SK-N-SH (cell line): Measurements from ENCODE around the gene TEX28.
"Not testable (repeated sequence)": the region's sequence is repeated elsewhere in the genome, so short reads cannot be mapped to it uniquely, and the experiment has no call there.

Experiments
- EP300 ChIP-seq, 2 experiments: IDR thresholded peaks; 2 replicates each; pipeline versions ENCODE4 v1.4.0 to v1.6.1; 2012; ENCODE audit warnings: borderline replicate concordance in 1 of 2, low read depth in 1 of 2, low read length in 1 of 2
- FOXM1 ChIP-seq: IDR thresholded peaks from 2 replicates; pipeline ENCODE4 v1.4.0; 2012; ENCODE audit warnings: low read depth, mild to moderate bottlenecking
- NRF1 ChIP-seq: IDR thresholded peaks from 2 replicates; pipeline ENCODE4 v1.6.1; 2012; ENCODE audit warnings: low read depth, mild to moderate bottlenecking, low read length
- POLR2AphosphoS5 ChIP-seq: IDR thresholded peaks from 2 replicates; pipeline ENCODE4 v1.6.1; 2012; ENCODE audit warnings: low read depth, low read length
- RAD21 ChIP-seq: IDR thresholded peaks from 2 replicates; pipeline ENCODE4 v1.6.1; 2012; ENCODE audit warnings: mild to moderate bottlenecking, low read length
- RFX5 ChIP-seq: IDR thresholded peaks from 2 replicates; pipeline ENCODE4 v1.6.1; 2012; ENCODE audit warnings: mild to moderate bottlenecking, improper control_type of control experiment, low read length
- YY1 ChIP-seq: IDR thresholded peaks from 2 replicates; pipeline ENCODE4 v1.4.0; 2012; ENCODE audit warnings: low read depth, mild to moderate bottlenecking
- TF ChIP-seq, protein P1 (sequence below): fragments of 200-600 bp; sonication (generic); IDR thresholded peaks from 2 replicates; pipeline ENCODE4 v1.6.1; 2017; ENCODE audit warnings: antibody characterized with exemption, mild to moderate bottlenecking, moderate library complexity
- TF ChIP-seq, protein P2 (sequence below): IDR thresholded peaks from 2 replicates; pipeline ENCODE4 v1.4.0; 2012; ENCODE audit warnings: low read depth, borderline replicate concordance
- TF ChIP-seq, protein P3 (sequence below): IDR thresholded peaks from 2 replicates; pipeline ENCODE4 v1.4.0; 2012; ENCODE audit warnings: low read depth
- TF ChIP-seq, protein P4 (sequence below): IDR thresholded peaks from 2 replicates; pipeline ENCODE4 v1.4.0; 2012; ENCODE audit warnings: low read depth, borderline replicate concordance

DNA sequence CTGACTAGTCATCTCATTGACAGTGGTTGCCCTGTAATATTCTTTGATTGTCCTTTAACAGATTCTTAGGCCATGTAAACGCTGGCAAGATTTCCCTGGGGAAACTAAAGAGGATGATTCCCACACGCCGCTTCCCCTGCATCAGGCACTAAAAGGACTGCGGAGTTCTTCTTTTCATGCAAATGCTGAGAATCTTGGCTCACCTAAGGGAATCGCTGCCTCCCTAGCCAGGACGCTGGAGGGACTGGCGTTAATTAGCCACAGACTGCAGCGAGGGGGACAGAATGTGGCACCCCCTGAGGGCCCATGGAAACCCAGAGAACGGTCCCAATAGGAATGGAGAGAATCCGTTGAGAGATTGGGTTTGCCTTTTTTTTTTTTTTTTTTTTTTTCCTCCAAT is 8.5 kb downstream of the TEX28 start:
- TF ChIP-seq, protein P1, sequence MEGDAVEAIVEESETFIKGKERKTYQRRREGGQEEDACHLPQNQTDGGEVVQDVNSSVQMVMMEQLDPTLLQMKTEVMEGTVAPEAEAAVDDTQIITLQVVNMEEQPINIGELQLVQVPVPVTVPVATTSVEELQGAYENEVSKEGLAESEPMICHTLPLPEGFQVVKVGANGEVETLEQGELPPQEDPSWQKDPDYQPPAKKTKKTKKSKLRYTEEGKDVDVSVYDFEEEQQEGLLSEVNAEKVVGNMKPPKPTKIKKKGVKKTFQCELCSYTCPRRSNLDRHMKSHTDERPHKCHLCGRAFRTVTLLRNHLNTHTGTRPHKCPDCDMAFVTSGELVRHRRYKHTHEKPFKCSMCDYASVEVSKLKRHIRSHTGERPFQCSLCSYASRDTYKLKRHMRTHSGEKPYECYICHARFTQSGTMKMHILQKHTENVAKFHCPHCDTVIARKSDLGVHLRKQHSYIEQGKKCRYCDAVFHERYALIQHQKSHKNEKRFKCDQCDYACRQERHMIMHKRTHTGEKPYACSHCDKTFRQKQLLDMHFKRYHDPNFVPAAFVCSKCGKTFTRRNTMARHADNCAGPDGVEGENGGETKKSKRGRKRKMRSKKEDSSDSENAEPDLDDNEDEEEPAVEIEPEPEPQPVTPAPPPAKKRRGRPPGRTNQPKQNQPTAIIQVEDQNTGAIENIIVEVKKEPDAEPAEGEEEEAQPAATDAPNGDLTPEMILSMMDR, result not testable (repeated sequence)
- TF ChIP-seq, protein P2, sequence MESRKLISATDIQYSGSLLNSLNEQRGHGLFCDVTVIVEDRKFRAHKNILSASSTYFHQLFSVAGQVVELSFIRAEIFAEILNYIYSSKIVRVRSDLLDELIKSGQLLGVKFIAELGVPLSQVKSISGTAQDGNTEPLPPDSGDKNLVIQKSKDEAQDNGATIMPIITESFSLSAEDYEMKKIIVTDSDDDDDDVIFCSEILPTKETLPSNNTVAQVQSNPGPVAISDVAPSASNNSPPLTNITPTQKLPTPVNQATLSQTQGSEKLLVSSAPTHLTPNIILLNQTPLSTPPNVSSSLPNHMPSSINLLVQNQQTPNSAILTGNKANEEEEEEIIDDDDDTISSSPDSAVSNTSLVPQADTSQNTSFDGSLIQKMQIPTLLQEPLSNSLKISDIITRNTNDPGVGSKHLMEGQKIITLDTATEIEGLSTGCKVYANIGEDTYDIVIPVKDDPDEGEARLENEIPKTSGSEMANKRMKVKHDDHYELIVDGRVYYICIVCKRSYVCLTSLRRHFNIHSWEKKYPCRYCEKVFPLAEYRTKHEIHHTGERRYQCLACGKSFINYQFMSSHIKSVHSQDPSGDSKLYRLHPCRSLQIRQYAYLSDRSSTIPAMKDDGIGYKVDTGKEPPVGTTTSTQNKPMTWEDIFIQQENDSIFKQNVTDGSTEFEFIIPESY, result not testable (repeated sequence)
- not testable (repeated sequence) for TF ChIP-seq POLR2AphosphoS5; YY1; RAD21; RFX5; FOXM1; EP300 (IDR thresholded peaks at IDR 0.05; ENCODE audit: borderline replicate concordance in 1 of 2, low read depth in 1 of 2, low read length in 1 of 2); NRF1
- TF ChIP-seq, protein P3, sequence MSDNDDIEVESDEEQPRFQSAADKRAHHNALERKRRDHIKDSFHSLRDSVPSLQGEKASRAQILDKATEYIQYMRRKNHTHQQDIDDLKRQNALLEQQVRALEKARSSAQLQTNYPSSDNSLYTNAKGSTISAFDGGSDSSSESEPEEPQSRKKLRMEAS, result not testable (repeated sequence)
- TF ChIP-seq, protein P4, sequence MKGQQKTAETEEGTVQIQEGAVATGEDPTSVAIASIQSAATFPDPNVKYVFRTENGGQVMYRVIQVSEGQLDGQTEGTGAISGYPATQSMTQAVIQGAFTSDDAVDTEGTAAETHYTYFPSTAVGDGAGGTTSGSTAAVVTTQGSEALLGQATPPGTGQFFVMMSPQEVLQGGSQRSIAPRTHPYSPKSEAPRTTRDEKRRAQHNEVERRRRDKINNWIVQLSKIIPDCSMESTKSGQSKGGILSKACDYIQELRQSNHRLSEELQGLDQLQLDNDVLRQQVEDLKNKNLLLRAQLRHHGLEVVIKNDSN, result not testable (repeated sequence)
